Caco-2 (cell line): ENCODE results near the gene SRPRB. TPM values are rescaled to one million over a fixed set of nuclear protein-coding genes. Genes with fewer than 3 reads are reported as not detected.

ENCODE experiments used
- BruUV-seq: library from RNA; stranded (reverse); fragments of 400-500 nt; replicated peaks from 2 replicates; lab custom pipeline; 2021; lab: Mats Ljungman, UMichigan
- CTCF ChIA-PET: fragments of 300-600 bp; sonication (Branson Sonifier 250); formaldehyde crosslinking; loops from one replicate; lab custom pipeline; 2022; ENCODE audit warnings: antibody characterized with exemption; lab: Charles Lee
- POLR2A ChIA-PET: fragments of 300-600 bp; sonication (Branson Sonifier 250); formaldehyde crosslinking; loops from one replicate; lab custom pipeline; 2022; ENCODE audit warnings: antibody characterized with exemption; lab: Charles Lee
- DNase-seq, 2 experiments: peaks; one replicate each; pipeline versions ENCODE4 v3.0.0 to v3.0.0-alpha.2; 2020 to 2022
- H3K27me3 ChIP-seq: replicated peaks from 2 replicates; pipeline ENCODE4 v1.6.0; 2011; ENCODE audit warnings: low read length; ENCODE audit not compliant: control insufficient read depth, insufficient read depth
- H3K36me3 ChIP-seq: 2 replicates; pipeline ENCODE4 v1.5.1; 2011; ENCODE audit warnings: low read length; ENCODE audit not compliant: control insufficient read depth, insufficient read depth
- H3K4me1 ChIP-seq: fragments of 250-450 bp; sonication (Bioruptor Pico); 2 replicates; pipeline ENCODE4 v1.5.1; 2020; ENCODE audit warnings: mild to moderate bottlenecking
- H3K4me3 ChIP-seq: 2 replicates; pipeline ENCODE4 v1.5.1; 2011; ENCODE audit warnings: low read depth, mild to moderate bottlenecking, control low read depth, low read length
- H3K9me3 ChIP-seq: fragments of 250-450 bp; sonication (Bioruptor Pico); 2 replicates; pipeline ENCODE4 v1.5.1; 2020; ENCODE audit warnings: mild to moderate bottlenecking, moderate library complexity
- H3K27ac Mint-ChIP-seq: one replicate; pipeline ENCODE4 v1.8.0; 2022; ENCODE audit warnings: mixed read lengths; ENCODE audit not compliant: unreplicated experiment
- H3K27me3 Mint-ChIP-seq: one replicate; pipeline ENCODE4 v1.8.0; 2022; ENCODE audit warnings: mixed read lengths; ENCODE audit not compliant: insufficient read depth, unreplicated experiment
- H3K36me3 Mint-ChIP-seq: one replicate; pipeline ENCODE4 v1.8.0; 2022; ENCODE audit warnings: mild to moderate bottlenecking, mixed read lengths; ENCODE audit not compliant: insufficient read depth, unreplicated experiment
- H3K4me1 Mint-ChIP-seq: one replicate; pipeline ENCODE4 v1.8.0; 2022; ENCODE audit warnings: low read depth, mixed read lengths; ENCODE audit not compliant: unreplicated experiment
- H3K4me3 Mint-ChIP-seq: one replicate; pipeline ENCODE4 v1.8.0; 2022; ENCODE audit warnings: mild to moderate bottlenecking, moderate library complexity, mixed read lengths; ENCODE audit not compliant: unreplicated experiment
- H3K9me3 Mint-ChIP-seq: one replicate; pipeline ENCODE4 v1.8.0; 2022; ENCODE audit warnings: mixed read lengths; ENCODE audit not compliant: unreplicated experiment
- intact Hi-C: fragments of 100-400 bp; cut with micrococcal nuclease; formaldehyde crosslinking; loops from one replicate; pipeline ENCODE4 v1.10.0; 2022; ENCODE audit not compliant: unreplicated experiment
- total RNA-seq: library from RNA; stranded (reverse); gene quantifications from 2 replicates; pipeline ENCODE4 v1.2.3, GENCODE V29; 2022
- TF ChIP-seq, protein P1 (sequence below), 2 experiments: fragments of 200-600 bp in 1 of 2; IDR thresholded peaks; 1 replicate in 1 of 2; 2 replicates in 1 of 2; pipeline versions ENCODE4 v1.5.1 to v1.8.0; 2011 to 2022; ENCODE audit warnings: antibody characterized with exemption in 1 of 2, control low read depth in 1 of 2, inconsistent platforms in 1 of 2, low read depth in 1 of 2, low read length in 1 of 2, mild to moderate bottlenecking in 1 of 2, moderate library complexity in 1 of 2; ENCODE audit not compliant: insufficient read depth in 1 of 2, severe bottlenecking in 1 of 2, unreplicated experiment in 1 of 2

SRPRB gene
- total RNA-seq, 1 experiment from 2014 or later, result 87.3 TPM

DNA sequence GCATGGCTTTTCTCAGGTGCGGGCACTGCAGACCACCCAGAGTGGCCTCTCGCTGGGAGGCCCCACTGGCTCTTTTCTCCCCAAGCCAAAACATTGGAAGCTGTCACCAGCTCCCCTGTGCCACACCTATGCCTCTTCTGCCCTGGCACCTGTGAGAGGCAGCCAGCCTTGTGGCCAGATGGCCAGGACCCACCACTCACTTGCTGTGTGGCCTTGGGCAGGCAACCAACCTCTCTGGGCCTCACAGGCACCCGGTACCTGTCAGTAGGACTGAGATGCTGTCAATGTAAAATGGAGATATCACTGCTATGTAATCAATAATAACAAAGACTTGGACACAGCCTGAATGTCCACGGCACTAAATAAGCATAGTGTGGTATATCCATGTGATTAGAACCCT, 36.5 kb downstream of the SRPRB start:
- Mint-ChIP-seq H3K9me3 (no peaks in the 10 kb centered on the region), H3K27ac (no peak overlapping the region), H3K4me1 (no peaks in the 10 kb centered on the region), H3K27me3 (no peaks in the 10 kb centered on the region), H3K36me3 (no peaks in the 10 kb centered on the region), H3K4me3 (no peak overlapping the region)
- BruUV-seq, result no TSS peak
- ChIA-PET POLR2A (no interaction called here), CTCF (no interaction called here)
- TF ChIP-seq, protein P1, sequence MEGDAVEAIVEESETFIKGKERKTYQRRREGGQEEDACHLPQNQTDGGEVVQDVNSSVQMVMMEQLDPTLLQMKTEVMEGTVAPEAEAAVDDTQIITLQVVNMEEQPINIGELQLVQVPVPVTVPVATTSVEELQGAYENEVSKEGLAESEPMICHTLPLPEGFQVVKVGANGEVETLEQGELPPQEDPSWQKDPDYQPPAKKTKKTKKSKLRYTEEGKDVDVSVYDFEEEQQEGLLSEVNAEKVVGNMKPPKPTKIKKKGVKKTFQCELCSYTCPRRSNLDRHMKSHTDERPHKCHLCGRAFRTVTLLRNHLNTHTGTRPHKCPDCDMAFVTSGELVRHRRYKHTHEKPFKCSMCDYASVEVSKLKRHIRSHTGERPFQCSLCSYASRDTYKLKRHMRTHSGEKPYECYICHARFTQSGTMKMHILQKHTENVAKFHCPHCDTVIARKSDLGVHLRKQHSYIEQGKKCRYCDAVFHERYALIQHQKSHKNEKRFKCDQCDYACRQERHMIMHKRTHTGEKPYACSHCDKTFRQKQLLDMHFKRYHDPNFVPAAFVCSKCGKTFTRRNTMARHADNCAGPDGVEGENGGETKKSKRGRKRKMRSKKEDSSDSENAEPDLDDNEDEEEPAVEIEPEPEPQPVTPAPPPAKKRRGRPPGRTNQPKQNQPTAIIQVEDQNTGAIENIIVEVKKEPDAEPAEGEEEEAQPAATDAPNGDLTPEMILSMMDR (IDR thresholded peaks at IDR 0.05; ENCODE audit: insufficient read depth in 1 of 2, low read depth in 1 of 2, low read length in 1 of 2, severe bottlenecking in 1 of 2, unreplicated experiment in 1 of 2), result no peak
- no peaks in the 10 kb centered on the region for H3K9me3 ChIP-seq
- no peak for DNase-seq
- H3K4me3 ChIP-seq, result no peak overlapping the region
- H3K27me3 ChIP-seq, result no peaks in the 10 kb centered on the region
- intact Hi-C loops, result no loop called here
- H3K36me3 ChIP-seq, result no peaks in the 10 kb centered on the region
- no peaks in the 10 kb centered on the region for H3K4me1 ChIP-seq

DNA sequence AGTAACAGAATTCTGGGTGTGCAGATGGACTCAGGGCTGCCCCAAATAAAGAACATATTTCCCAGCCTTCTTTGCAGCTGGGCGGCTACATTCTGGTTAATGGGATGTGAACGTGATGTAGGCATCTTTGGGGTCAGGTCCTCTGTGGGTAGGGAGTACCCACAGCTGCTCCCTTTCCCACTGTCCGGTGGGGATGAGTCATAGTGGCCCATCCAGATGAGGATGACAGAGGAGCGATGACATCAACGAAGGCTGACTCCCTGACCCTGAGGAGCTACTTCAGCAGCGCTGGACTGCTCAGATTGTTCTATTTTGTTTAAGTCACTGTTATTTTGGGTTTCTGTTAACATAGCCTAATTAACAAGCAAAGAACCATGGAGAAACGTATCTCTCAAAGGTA, 38.0 kb downstream of the SRPRB start:
- no peaks in the 10 kb centered on the region for H3K9me3 ChIP-seq
- Mint-ChIP-seq H3K36me3 (no peaks in the 10 kb centered on the region), H3K27ac (no peak overlapping the region), H3K27me3 (peaks cover 8% of the 10 kb centered on the region), H3K4me1 (no peaks in the 10 kb centered on the region), H3K4me3 (no peak overlapping the region), H3K9me3 (no peaks in the 10 kb centered on the region)
- intact Hi-C loops, result no loop called here
- ChIA-PET CTCF (no interaction called here), POLR2A (no interaction called here)
- no peak overlapping the region for H3K4me3 ChIP-seq
- no TSS peak for BruUV-seq
- no peaks in the 10 kb centered on the region for H3K27me3 ChIP-seq
- no peaks in the 10 kb centered on the region for H3K4me1 ChIP-seq
- DNase-seq, result no peak
- no peaks in the 10 kb centered on the region for H3K36me3 ChIP-seq
- TF ChIP-seq, protein P1 (IDR thresholded peaks at IDR 0.05; ENCODE audit: insufficient read depth in 1 of 2, low read depth in 1 of 2, low read length in 1 of 2, severe bottlenecking in 1 of 2, unreplicated experiment in 1 of 2), result no peak

DNA sequence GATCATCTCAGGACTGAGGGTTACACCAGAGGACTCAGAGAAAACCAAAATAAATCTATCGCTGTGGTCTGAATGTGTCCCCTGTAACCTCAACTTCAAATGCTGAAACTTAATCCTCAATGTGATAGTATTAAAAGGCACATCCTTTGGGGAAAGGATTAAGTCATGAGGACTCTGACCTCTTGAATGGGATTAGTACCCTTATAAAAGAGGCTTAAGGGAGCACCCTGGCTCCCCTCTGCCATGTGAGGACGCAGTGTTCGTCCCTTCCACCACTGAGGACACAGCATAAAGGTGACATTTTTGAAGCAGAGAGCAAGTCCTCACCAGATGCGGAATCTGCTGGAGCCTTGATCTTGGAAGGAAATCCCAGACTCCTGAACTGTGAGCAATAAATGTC, 39.5 kb downstream of the SRPRB start:
- H3K9me3 Mint-ChIP-seq, result no peaks in the 10 kb centered on the region
- Histone ChIP-seq H3K36me3 (no peaks in the 10 kb centered on the region), H3K4me1 (no peaks in the 10 kb centered on the region), H3K27me3 (no peaks in the 10 kb centered on the region), H3K9me3 (no peaks in the 10 kb centered on the region), H3K4me3 (no peak overlapping the region)
- H3K4me1 Mint-ChIP-seq, result no peaks in the 10 kb centered on the region
- intact Hi-C loops, result no loop called here
- DNase-seq, result no peak
- ChIA-PET CTCF (no interaction called here), POLR2A (no interaction called here)
- no peak overlapping the region for H3K27ac Mint-ChIP-seq
- TF ChIP-seq, protein P1 (IDR thresholded peaks at IDR 0.05; ENCODE audit: insufficient read depth in 1 of 2, low read depth in 1 of 2, low read length in 1 of 2, severe bottlenecking in 1 of 2, unreplicated experiment in 1 of 2), result no peak
- H3K4me3 Mint-ChIP-seq, result no peak overlapping the region
- BruUV-seq, result no TSS peak
- H3K27me3 Mint-ChIP-seq, result peaks cover 8% of the 10 kb centered on the region
- H3K36me3 Mint-ChIP-seq, result no peaks in the 10 kb centered on the region
